HG02981 (cell line): ENCODE results near the gene PIAS1.

Source experiments
- ATAC-seq: cut with Tn5 transposase; IDR thresholded peaks from one replicate; pipeline ENCODE4 v1.9.1; 2021; ENCODE audit warnings: mild to moderate bottlenecking, moderate library complexity; ENCODE audit not compliant: unreplicated experiment

Gene PIAS1

DNA sequence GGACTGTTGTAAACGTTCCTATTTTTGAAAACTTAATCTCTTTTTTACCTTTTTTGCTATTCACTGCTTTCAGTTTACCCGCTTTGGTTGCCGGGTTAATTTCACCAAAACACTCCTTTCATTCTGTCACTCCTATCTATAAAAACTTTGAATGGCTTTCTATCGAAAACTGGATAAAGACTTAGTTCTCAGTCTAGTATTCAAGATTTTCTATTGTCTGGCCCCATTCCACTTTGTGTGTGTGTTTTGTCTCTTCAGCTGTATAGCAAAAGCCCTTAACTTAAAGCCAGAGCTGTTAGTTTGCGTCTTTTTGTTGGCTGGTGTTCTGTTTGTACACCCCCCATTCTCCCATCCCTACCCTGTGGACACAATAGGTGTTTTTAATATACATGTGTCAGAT is 7.5 kb downstream of the PIAS1 start:
- ATAC-seq: no peak

DNA sequence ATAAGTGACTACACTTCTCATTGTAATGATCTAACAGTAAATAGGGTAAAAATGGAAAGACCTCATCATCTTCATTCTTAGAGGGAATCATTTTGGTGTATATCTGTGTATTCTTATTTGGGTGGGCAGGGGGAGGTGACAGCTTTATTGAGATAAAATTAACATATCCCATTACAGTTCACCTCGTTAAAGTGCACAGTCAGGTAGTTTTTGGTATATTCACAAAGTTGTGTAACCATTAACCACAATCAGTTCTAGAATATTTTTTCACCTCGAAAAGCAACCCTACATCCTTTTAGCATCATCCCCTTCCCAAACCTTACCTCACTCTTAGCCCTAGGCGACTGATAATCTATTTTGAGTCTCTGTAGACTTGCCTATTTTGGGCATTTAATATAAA is 8.1 kb downstream of the PIAS1 start:
- no peak for ATAC-seq

DNA sequence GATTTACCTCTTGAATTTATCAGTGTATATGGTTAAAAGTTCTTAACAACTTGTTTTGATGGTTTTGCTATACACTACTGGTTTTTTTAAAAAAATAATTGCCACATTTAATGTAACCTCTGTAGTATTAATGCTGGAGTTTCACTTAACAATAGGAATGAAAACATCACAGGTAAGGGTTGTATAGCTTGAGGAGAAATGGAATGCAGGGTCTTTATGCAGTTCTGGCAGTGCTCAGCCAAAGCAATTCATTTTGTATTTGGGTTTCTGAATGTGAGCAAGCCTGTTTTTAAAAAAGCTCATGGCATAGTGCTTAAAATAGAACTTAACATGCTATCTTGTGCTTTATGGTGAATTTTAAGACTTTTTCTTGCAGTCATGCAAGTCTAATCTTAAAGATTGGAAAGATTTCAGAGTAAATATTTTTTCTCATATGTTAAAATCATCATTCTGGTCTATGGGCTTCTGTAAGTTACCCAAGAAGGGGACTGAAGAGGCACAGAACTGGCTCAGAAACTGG is 8.9 kb downstream of the PIAS1 start:
- ATAC-seq: no peak

DNA sequence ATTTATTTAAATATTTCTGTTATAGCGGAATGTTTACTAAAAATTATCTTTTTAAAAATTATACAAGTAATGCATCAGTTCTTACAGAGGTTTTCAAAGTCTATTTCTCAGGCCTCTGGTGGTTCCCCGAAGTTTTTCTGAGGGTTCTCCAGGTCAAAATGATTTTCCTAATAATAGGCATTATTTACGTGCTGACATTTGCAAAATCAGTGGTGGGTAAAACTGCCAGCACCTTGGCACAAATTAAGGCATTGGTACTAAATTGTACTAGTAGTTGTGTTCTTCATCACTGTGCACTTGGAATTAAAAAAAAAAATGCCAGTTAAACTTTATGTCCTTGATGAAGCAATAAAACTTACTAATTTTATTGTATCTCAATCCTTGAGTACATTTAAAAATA is 9.5 kb downstream of the PIAS1 start:
- ATAC-seq: no peak

DNA sequence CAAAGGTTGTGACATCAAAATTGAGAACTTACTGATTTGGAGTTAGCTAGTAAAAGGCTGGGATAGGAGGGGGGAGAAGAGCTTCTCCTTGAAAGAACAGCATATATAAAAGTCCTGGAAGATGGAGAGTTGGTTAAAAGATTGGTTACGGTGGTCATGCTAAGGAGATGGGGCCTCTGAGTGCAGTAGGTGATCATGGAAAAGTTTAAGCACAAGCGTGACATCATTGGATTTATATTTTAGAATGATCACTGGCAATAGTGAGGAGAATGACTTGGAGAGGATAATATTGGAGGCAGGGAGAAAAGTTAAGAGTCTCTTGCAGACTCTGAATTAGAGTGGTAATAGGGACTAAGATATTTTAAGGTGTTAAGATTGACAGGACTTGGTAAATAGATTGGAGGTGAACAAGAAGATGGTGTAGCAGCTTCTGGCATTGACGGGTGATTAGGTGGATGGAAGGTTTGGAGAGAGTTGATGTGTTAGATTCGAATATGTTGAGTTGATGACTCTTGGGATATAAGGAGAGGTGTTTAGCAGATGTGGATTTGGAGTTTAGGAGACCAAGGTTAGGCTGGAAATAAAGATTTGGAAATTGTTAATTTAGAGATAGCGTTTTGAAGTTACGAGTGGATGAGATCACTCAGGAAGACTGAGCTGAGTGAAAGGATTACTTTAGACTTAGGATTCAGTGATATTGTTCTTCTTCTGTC is 19.6 kb downstream of the PIAS1 start:
- no peak for ATAC-seq

DNA sequence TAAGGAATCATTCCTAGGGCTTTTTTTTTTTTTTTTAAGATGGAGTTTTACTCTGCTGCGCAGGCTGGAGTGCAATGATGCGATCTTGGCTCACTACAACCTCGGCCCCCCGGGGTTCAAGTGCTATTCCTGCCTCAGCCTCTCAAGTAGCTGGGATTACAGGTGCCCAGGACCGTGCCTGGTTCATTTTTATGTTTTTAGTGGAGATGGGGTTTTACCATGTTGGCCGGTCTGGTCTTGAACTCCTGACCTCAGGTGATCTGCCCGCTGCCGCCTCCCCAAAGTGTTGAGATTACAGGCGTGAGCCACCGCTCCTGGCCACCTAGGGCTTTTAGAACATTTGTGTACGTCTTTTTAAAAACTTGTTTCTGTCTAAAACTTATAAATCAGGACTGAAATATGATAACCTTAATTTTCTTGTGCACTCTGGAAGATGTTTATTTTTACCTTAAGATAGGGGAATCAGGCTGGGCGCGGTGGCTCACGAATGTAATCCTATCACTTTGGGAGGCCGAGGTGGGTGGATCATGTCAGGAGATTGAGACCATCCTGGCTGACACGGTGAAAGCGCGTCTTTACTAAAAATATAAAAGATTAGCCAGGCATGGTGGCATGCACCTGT is 21.8 kb downstream of the PIAS1 start:
- no peak for ATAC-seq

DNA sequence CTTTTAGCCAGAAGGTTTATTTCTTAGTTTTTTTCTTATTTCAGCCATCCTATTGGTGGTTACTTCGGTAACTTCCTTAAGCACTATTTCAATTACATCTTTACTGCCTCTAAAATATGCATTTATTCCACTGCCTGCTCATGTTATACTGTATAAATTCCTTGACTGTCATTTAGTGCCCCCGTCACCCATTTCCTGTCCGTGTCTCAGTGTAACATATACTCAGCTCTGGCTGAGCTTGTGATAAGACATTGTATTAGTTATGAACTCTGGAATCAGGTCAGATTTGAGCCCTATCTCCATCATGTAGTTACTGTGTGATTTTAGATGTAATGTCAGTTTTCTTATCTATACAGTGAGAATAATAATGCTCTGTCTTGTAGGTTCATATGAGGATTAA is 24.2 kb downstream of the PIAS1 start:
- no peak for ATAC-seq

DNA sequence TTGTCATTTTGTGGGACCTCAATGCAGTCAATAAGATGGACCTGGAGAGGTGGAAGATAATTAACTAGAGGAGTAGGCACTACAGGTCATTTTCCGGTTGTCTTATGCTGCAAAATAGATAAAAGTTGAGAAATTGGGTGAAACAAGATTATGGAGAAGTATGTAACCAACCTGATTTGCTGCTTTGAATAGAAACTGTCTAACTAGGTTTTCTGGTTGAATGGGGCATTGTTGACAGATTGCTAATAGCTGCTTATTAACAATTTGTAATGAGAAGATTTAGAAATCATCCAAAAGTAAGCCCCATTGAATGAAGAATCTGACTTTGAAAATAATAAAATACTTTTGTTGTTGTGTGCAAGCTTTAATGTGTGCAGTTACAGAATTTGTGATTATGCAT is 26.2 kb downstream of the PIAS1 start:
- no peak for ATAC-seq

DNA sequence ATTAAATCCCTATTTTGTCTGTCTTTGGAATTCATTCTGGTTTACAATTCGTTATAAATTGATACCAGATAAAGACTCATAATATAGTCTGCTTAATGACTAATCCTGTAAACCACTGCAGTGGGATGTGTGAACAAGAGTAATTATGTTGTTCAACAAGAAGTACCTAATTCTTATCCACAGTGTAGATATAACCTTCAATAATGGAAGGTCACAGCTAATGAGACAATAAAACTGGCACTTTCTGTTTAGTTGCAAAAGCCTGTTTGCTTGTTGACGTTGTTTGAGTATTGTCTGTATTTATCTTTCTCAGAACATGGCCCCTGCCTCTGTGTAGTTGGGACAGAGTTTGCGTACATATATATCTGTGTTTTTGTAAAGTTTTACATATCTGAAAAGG is 26.7 kb downstream of the PIAS1 start:
- no peak for ATAC-seq

DNA sequence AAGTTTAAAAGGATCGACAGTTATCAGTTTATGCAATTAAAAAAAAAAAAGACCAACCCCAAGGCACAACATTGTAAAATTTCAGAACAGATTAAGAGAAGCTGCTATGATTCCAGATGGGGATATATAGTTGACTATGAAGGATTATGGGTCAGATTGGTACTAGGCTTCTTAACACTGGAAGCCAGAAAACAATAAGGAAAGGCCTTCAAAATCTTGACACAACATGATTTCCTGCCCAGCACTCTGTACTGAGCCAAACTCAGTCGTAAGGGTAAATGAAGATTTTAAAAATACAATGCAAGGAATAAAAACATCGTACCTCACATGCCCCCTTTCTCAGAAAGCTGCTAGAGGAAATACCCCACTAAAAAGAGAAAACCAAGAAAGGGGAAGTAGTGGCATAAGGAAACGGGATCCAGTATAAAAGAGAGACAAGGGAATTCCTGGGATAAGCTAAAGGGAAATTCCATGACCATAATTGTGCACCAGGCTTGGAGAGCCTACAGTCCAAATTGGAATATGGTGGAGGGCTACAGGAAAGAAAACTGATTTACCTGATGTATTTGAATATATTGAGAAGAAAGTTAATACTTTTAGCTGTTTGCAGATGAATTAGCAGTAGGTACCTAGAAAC is 27.9 kb downstream of the PIAS1 start:
- ATAC-seq: no peak

DNA sequence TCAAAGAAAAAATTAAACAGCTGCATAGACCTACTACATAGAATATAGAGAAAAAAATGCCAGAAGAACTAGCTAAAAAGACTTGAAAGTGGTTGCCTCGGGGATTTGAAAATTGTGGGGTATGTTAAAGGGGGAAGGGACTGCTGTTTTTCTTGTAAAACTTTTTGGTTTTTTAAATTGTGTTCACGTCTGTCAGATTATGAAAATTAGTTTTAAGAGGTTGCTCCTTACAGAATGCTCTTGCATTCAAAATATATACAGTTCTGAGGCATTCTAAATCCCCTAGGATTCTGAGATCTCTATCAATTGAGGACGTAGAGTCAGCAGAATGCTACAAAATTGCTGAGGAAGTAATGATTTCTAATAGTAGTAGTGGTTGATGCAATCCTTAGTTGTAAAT is 28.6 kb downstream of the PIAS1 start:
- ATAC-seq: no peak

DNA sequence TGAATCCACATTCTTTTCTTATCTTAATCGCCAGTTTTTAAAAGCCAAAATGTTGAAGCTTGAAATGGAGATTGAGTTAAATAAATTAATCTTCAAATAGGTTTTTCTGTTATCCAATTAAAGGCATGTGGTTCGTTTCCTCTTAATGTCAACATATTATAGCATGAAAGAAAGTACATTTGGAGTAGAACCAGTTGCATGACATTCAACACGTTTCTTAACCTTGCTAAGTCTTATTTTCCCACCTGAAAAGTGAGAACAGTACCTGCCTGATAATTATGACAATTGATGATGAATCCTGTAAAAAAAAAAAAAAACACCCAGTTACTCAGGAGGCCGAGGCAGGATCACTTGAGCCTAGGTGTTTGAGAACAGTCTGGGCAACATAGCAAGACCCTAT is 29.3 kb downstream of the PIAS1 start:
- no peak for ATAC-seq

DNA sequence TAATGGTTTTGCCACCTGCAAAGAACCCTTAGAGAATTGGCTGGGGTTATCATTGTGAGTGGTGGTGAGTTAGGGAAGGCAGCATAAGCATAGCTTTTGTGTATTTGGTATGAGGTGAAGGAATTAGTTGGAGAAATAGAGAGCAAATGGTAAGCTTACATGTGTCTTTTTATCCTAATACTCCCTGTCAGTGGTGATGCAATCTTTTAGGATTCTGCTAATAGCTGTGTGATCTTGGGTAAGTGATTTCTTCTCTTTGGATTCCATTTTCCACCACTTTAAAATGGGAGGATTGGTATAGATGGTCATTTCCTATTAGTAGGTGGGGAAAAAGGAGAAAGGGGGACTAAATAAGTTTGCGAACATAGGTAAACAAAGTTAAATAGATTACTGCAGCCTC is 30.9 kb downstream of the PIAS1 start:
- ATAC-seq: no peak

DNA sequence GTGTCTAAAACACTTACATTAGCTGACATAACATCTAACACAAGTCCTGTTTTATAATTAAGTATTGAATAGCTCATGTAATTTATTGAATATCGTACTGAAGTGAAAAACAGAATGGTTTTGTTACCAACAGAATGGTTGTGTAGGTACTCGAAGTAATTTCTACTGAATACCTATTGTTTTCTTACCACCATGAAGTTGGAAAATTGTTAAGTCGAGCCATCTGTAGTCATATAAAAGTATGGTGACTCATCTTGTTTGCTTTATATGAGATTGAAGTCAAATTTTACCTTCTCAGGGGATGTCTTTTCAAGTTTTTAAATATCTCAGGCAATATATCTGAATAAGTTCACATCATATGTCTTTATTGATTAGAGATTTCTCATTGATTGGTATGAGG is 37.6 kb downstream of the PIAS1 start:
- ATAC-seq: no peak

DNA sequence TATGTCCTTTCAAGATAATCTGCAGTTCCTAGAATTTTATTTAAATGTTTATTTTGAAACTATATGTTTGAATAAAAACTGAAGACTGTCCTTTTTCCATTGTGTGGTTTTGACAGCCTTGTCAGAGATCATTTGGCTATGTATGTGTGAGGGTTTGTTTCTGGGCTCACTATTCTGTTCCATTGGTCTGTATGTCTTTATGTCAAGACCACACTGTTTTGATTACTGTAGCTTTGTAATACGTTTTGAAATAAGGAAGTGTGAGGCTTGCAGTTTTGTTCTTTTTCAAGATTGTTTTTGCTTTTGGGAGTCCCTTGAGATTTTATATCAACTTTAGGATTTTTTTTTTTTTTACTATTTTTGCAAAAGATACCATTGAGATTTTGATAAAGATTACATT is 42.0 kb downstream of the PIAS1 start:
- ATAC-seq: no peak

DNA sequence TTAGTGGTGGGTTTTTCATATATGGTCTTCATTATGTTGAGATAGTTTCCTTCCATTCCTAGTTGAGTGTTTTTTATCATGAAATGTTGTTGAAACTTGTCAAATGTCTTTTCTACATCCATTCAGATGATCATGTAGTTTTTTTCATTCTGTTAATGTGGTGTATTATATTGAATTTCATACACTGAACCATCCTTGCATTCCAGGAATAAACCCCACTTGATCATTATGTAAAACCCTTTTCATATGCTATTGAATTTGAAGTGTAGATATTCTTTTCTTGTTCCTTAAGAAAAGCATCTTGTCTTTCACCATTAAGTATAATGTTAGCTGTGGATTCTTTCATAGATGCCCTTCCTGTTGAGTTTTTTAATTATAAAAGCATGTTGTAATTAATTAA is 42.9 kb downstream of the PIAS1 start:
- no peak for ATAC-seq

DNA sequence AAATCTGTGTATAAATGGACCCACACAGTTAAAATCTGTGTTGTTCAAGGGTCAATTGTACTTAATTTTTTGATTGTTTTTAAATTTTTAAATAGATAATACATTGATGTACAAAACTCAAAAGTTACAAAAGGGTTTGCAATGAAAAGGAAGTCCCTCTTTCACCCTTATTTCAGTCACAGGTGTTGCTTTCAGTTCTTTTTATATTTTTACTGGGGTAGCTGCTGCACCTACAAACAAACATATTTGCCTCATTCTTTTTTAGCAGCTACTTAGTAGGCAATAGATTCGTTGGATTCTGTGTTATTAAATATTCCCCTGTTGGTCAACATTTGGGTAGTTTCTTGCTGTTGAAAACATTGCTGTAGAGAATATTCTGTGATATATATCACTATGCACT is 44.4 kb downstream of the PIAS1 start:
- ATAC-seq: no peak

DNA sequence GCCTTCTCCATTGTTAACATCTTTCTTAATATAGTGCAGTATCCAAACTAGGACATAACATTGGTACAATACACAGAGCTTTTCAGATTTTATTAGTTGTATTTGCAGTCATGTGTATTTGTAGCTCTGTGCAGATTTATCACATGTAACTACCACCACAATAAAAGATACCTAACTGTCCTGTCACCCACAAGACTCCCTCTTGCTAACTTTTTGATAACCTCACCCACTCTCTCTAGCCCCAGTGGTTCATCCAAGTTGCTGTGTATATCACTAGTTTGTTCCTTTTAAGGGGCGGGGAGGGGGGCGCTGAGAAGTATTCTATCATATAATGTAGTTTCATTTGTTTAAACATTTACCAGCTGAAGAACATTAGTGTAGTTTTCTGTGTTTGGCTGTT is 46.1 kb downstream of the PIAS1 start:
- ATAC-seq: no peak

DNA sequence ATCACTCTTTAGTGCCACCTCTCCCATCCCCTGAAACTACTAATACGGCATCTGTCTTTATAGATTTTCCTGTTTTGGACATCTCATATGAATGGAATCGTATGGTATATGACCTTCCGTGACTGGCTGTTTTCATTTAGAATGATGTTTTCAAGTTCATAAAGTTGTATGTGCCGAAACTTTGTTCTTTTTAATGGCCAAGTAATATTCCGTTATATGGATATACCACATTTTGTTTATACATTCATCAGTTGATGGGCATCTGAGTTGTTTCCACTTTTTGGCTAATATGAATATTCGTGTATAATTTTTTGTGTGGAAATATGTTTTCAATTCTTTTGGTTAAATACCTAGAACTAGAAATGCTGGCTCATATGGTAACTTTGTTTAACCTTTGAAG is 49.5 kb downstream of the PIAS1 start:
- ATAC-seq: no peak

DNA sequence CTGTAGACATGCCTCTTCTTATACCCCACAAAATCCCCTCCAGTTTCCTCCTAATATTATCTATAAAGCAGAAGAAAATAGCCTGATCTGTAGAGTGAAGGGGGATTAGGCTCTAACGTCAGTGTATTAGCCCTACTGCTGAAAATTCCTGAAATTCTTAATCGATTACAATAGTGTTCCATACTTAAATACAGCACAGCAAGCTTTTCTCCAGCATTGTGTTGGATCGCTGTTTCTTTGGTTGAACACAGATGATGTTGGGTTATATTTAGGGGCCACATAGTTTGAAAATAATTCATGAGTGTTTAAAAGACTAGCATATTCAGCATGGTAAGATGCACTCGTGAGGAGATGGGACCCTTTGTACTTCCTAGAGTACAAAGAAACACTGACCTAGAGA is 52.5 kb downstream of the PIAS1 start:
- no peak for ATAC-seq

DNA sequence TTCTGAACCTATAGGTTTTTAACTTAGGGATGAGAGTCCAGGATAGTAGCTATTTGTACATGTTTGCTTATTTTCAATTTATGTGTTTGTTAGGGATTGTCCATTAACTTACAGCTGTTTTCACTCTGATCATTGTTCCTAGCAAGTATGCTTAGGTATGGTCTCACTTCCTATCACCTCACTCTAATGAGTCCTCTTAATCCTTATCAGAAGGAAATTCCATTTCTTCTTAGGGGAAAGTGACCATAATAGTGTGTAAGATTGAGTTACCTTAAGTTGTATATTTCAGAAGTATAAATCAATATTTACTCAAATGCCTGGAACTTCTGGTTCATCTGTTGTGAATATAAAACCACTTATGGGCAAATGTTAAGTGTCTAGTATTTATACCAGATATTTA is 53.0 kb downstream of the PIAS1 start:
- ATAC-seq: no peak

DNA sequence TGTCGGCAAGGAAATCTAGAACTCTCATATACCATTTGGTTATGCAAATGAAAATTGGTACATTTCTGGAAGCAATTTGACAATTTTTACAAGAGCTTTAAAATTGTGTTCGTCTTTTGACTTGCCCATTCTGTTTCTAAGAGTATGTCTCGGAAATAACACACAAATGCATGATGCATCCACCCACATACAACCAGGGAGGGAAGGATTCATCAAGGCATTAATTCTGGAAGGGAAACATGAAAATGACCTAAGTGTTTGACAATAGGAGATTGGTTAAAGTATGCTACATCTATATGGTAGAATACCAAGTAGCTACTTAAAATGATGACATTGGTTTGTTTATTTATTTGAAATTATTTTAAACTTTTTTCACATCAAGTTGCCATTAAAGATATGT is 58.6 kb downstream of the PIAS1 start:
- no peak for ATAC-seq
